TTC549 (cell line): Measurements from ENCODE around the gene CBFA2T3.
"Not testable (repeated sequence)": the region's sequence is repeated elsewhere in the genome, so short reads cannot be mapped to it uniquely, and the experiment has no call there.

Source experiments
- FAIRE-seq: peaks from 2 replicates; lab custom pipeline; 2012; peaks lifted over from hg19 to GRCh38; lab: Jason Lieb, UNC

CBFA2T3 gene

GRCh38 chr16:88906535-88907105 is 70.4 kb downstream of the CBFA2T3 start:
- FAIRE-seq: no peak

GRCh38 chr16:88906020-88906419 is 71.0 kb downstream of the CBFA2T3 start:
- FAIRE-seq: no peak

- no peak for FAIRE-seq
Measured at GRCh38 chr16:88905563-88905962, 71.4 kb downstream of the CBFA2T3 start.

GRCh38 chr16:88904676-88905365 is 72.2 kb downstream of the CBFA2T3 start:
- no peak for FAIRE-seq

- no peak for FAIRE-seq
Measured at GRCh38 chr16:88903267-88903666, 73.7 kb downstream of the CBFA2T3 start.

- no peak for FAIRE-seq
Measured at GRCh38 chr16:88902744-88903143, 74.3 kb downstream of the CBFA2T3 start.

- FAIRE-seq: no peak
Measured at GRCh38 chr16:88901718-88902337, 75.2 kb downstream of the CBFA2T3 start.

- FAIRE-seq: no peak
Measured at GRCh38 chr16:88900662-88901052, 76.3 kb downstream of the CBFA2T3 start.

- no peak for FAIRE-seq
Measured at GRCh38 chr16:88899901-88900661, 76.9 kb downstream of the CBFA2T3 start.

- no peak for FAIRE-seq
Measured at GRCh38 chr16:88897696-88898425, 79.1 kb downstream of the CBFA2T3 start.

- FAIRE-seq: no peak
Measured at GRCh38 chr16:88896238-88897070, 80.6 kb downstream of the CBFA2T3 start.

GRCh38 chr16:88895335-88895734 is 81.7 kb downstream of the CBFA2T3 start:
- FAIRE-seq: no peak

GRCh38 chr16:88894681-88895300 is 82.2 kb downstream of the CBFA2T3 start:
- no peak for FAIRE-seq

GRCh38 chr16:88894266-88894665 is 82.7 kb downstream of the CBFA2T3 start:
- FAIRE-seq: not testable (repeated sequence)

GRCh38 chr16:88893127-88893968 is 83.7 kb downstream of the CBFA2T3 start:
- no peak for FAIRE-seq

GRCh38 chr16:88892065-88892464 is 84.9 kb downstream of the CBFA2T3 start:
- no peak for FAIRE-seq

GRCh38 chr16:88891083-88891482 is 85.9 kb downstream of the CBFA2T3 start:
- no peak for FAIRE-seq

GRCh38 chr16:88889702-88890352 is 87.2 kb downstream of the CBFA2T3 start:
- FAIRE-seq: not testable (repeated sequence)
